GM18861 (cell line): ENCODE measurements around the gene RAB3IL1.
"Not testable (repeated sequence)": the region's sequence is repeated elsewhere in the genome, so short reads cannot be mapped to it uniquely, and the experiment has no call there.

Experiments
- ATAC-seq: cut with Tn5 transposase; IDR thresholded peaks from one replicate; pipeline ENCODE4 v1.9.1; 2021; ENCODE audit not compliant: unreplicated experiment

RAB3IL1 gene

DNA sequence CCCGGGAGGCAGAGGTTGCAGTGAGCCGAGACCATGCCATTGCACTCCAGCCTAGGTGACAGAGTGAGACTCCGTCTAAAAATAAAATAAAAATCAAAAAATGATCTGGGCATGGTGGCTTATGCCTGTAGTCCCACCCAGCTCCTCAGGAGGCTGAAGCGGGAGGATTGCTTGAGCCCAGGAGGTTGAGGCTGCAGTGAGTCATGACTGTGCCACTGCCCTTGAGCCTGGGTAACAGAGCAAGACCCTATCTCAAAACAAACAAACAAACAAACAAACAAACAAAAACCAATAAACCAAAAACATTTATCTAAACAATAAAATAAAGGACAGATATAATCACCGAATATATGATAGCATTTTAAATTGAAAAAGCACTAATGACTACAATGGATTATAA lies 36.3 kb upstream of the RAB3IL1 start:
- ATAC-seq, result not testable (repeated sequence)

DNA sequence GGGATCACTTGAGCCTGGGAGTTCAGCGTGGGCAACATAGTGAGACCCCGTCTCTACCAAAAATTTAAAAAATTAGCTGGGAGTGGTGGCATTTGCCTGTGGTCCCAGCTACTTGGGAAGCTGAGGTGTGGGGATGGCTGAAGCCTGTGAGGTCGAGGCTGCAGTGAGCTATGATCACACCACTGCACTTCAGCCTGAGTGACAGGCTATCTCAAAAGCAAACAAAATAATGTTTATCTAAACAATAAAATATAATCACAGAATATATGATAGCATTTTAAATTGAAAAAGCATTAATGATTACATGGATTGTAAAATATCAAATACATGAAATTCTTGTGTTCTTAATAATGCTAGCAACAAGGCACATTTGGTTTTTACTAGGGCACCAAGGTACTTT lies 35.5 kb upstream of the RAB3IL1 start:
- ATAC-seq, result no peak

DNA sequence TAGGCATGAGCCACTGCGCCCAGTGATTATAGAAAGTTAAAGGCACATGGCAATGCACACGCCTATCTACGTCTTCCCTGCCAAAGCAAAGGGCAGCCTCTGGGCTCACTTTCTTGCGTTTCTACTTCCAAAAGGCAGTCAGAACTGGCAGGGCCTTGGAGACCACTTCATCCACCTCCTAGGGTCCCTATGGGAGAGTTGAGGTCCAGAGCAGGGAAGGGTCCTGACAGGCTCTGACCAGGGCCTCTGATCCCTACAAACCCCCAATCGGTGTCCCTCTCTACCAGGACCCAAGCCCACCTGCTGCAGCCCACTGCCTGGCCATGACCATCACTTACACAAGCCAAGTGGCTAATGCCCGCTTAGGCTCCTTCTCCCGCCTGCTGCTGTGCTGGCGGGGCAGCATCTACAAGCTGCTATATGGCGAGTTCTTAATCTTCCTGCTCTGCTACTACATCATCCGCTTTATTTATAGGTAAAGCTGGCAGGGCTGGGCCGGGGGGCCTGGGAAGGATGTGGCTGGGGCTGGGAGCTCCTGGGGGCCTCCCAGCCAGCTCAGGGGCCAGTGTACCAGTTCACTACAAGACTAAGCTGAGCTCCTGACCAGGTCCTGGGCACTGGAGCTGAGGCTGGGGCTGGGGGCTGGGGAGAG lies 34.2 kb upstream of the RAB3IL1 start:
- ATAC-seq, result no peak

DNA sequence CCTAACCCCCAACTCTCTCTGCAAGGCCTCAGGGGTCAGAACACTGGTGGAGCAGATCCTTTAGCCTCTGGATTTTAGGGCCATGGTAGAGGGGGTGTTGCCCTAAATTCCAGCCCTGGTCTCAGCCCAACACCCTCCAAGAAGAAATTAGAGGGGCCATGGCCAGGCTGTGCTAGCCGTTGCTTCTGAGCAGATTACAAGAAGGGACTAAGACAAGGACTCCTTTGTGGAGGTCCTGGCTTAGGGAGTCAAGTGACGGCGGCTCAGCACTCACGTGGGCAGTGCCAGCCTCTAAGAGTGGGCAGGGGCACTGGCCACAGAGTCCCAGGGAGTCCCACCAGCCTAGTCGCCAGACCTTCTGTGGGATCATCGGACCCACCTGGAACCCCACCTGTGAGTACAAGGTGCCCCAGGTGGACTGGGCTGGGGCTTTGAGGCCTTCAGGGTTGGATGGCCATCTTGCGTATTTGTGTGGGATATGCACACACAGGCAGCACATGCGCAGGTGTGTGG lies 32.7 kb upstream of the RAB3IL1 start, which contains the start of gene BEST1:
Gene BEST1, plus strand, starts transcription at position 317 of the 513 bp plus-strand sequence. CDS start 1,456 bp downstream, outside the sequence.
- ATAC-seq, result no peak

DNA sequence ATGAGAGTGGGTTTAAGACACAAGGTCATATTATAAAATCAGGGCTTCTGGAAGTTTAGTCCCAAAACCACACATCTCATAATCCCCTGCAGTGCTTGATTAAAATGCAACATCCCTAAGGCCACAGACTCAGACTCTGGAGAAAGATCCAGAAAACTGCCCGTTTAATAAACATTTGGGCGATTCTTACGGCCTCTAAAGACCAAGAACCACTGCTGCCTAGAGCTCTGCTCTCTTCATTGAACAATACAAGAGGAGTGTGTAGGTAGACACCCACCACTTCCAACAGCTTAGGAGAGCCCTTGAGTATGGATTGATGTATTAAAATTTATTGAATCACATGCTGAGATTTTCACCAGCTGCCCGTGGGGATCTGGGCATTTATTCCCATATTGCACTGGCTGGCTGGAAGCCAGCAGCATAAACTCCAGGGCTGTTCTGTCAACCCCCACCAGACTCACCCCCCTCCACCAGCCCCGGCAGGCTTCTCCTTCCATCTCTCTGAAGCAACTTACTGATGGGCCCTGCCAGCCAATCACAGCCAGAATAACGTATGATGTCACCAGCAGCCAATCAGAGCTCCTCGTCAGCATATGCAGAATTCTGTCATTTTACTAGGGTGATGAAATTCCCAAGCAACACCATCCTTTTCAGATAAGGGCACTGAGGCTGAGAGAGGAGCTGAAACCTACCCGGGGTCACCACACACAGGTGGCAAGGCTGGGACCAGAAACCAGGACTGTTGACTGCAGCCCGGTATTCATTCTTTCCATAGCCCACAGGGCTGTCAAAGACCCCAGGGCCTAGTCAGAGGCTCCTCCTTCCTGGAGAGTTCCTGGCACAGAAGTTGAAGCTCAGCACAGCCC lies 32.0 kb upstream of the RAB3IL1 start:
- no peak for ATAC-seq

DNA sequence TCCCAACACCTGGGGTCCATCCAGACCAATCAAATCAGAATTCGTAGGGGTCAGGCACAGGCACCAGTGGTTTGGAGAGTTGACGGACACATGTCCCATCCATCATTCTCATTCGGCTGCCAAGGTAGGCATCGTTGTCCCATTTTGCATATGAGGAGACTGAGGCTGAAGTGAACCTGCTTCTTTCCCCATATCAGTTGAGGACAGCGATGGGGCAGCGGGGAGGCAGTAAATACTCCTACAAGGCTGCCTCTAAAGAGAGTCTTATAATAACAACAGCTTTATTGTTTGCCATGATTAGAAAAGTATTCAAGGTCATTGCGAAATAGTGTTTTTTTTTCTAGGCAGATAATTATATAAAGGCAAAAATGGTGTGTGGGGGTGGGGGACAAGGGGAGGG lies 31.1 kb upstream of the RAB3IL1 start:
- ATAC-seq, result no peak

DNA sequence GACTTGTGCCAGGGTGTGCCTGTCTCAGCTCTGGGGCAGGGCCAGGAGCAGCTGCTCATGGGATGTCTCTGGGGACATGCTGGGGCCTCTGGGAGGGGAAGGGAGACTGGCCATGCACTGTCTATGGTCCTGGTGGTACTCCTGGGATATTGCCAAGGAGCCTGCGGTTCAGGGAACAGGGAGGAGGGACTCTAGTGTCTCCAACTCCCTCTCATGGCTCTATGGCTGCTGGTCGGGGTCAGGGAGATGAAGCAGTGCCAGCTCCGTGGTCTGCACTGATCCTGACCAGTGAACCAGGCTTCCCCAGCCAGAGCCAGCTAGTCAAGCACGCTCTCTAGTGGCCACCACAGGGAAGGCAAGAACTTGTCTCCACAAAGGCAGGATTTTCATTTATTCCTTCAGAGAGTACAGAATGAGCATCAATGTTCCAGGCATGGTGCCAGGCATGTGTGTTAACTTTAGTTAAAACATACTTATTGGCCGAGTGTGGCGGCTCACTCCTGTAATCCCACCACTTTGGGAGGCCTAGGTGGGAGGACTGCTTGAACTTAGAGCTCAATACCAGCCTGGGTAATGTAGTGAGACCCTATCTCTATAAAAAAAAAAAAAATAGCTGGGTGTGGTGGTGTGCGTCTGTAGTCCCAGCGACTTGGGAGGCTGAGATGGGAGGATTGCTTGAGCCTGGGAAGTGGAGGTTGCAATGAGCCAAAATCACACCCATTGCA lies 30.3 kb upstream of the RAB3IL1 start:
- no peak for ATAC-seq

DNA sequence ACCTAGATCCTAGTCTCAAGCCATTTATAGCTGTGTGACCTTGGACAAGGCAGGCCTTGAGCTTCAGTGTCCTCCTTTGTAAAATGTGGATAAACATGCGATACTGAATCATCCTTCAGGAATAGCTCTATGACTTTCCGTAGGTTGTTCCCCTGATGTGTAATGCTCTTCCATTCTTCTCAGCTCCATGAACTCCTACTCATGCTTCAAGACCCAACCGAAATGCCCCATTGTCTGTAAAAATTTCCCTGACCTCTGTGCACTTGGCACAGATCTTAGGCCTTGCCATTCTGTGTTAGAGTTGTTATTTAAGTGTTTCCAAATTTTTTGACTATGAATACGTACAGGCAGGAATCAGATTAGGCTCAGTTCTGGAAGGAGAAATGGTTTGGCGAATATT lies 29.5 kb upstream of the RAB3IL1 start:
- no peak for ATAC-seq

DNA sequence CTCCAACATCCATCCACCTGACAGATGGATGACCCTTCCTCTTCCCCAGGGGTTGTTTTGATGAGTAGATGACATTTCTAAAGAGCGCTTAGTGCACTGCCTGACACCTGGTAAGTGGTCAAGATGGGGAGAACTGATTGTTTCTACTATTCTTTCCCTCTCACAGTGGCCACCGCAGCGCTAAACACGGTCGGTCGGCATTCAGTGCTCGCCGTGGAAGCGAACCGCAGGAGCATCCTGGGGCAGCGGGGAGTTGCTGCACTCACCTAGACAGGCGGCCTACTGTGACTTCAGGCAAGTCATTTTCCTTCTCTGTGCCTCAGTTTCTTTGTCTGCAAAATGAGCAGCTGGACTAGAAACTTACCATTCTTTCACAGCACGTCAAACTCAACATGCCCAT lies 27.8 kb upstream of the RAB3IL1 start:
- no peak for ATAC-seq

DNA sequence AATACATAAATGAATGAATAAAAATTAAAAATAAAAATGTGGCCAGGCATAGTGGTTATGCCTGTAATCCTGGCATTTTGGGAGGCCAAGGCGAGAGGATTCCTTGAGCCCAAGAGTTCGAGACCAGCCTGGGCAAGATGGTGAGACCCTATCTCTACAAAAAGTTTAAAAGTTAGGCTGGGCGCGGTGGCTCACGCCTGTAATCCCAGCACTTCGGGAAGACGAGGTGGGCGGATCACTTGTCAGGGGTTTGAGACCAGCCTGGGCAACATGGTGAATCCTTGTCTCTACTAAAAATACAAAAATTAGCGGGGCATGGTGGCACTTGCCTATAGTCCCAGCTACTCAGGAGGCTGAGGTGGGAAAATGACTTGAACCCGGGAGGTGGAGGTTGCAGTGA lies 23.1 kb upstream of the RAB3IL1 start:
- ATAC-seq, result no peak

DNA sequence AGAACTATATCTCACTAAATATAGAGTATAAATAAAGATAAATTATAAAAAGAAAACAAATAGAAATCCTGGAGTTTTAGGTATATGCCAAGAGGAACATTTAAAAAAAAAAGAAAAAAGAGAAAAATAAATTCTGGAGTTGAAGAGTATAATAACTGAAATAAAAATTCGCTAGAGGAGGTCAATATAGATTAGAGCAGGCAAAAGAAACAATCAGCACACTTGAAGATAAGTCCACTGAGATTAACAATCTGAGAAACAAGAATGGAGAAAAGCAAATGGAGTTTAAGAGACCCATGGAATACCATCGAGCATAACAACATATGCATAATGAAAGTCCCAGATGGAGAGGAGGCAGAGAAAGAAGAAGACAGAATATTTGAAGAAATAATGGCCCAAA lies 18.5 kb upstream of the RAB3IL1 start:
- no peak for ATAC-seq

DNA sequence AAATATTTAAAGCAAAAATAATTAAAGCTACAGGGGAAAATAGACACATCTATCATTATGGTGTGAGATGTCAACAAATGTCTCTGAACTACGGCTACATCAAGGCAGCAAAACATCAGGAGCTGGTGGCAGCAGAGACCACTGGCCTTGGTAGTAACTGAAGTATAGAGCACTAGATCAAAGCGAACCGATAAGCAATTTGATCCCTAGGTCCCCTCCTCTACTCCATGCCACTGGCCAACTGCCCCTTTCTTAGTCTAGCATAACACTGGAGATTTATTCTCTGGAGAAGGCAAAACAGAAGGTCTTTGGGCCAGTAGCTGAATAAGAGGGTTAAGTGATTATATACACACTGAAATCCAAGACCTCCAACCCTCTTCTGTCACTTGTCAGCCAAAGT lies 13.6 kb upstream of the RAB3IL1 start:
- no peak for ATAC-seq

DNA sequence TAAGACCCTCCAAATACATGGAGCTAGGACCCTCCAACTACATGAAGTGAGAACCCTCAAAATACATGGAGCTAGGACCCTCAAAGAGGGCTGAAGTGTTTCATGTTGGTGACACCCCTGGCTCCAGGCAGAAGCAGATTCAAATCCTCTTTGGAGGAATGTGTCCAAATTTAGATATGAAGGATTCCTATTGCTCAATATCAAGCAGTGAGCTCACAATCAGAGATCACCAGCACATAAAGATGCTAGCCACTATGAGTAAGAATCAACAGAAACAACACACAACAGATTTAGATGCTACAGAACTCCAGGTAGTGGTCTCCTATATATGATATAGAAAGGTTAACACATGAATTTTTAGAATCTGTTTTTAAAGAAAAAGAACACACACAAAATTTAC lies 11.2 kb upstream of the RAB3IL1 start:
- ATAC-seq, result no peak

DNA sequence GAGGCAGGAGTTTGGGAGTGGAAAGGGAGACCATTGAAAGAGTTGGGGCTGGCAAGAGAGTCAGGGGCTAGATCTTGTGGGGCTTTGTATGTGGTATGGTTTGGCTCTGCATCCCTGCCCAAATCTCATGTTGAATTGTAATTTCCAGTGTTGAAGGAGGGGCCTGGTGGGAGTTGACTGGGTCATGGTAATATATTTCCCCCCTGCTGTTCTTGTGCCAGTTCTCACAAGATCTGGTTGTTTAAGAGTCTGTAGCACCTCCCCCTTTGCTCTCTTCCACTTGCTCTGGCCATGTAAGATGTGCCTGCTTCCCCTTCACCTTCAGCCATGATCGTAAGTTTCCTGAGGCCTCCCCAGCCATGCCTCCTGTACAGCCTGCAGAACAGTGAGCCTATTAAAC lies 10.1 kb upstream of the RAB3IL1 start:
- ATAC-seq, result no peak

DNA sequence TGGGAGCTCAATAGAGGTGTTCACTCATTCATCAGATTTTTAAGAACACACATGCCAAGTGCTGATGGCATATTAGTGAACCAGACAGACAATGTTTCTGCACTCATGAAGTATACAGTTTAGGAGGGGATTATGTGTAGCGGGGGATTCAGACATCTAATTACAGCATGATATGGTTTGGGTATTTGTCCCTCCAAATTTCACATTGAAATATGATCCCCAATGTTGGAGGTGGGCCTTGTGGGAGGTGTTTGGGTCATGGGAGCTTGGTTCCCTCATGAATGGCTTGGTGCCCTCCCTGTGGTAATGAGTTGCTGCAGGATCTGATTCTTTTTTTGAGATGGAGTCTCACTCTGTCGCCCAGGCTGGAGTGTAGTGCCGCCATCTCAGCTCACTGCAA lies 8.9 kb upstream of the RAB3IL1 start:
- no peak for ATAC-seq

DNA sequence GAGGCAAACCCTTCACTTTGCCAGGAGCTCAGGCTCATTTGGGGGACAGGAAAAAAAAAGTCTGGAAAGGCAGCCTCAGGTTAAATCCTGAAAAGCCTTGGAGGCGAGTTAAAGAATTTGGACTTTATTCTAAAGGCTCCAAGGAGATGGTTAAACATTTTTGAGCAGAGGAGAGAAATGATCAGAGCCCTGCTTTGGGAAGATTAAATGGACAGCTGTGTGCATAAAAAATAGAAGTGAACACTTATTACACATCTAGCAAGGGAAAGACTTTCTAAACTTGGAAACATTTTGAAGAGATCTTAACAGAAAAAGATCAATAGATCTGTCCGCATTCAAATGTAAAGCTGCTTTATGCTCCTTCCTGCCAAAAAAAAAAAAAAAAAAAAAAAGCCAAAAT lies 8.4 kb upstream of the RAB3IL1 start:
- no peak for ATAC-seq

DNA sequence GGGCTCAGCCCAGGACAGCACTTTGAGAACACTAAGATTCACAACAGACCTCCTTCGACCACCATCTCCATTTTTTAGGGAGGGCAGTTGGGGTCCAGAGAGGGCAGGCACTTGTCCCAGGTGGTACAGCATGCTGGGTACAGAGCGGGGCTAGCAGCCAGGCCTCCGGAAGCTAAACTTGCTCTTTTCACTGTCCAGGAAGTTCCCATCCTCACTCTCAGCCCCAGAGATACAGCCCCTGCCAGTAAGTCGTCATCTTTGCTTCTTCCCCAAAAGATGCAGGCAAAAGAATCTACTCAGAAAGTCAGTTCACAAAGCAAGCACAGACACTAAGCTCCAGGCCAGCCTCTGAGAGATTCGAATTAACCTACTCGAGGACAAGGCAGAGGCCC lies 6.7 kb upstream of the RAB3IL1 start:
- ATAC-seq, result no peak

DNA sequence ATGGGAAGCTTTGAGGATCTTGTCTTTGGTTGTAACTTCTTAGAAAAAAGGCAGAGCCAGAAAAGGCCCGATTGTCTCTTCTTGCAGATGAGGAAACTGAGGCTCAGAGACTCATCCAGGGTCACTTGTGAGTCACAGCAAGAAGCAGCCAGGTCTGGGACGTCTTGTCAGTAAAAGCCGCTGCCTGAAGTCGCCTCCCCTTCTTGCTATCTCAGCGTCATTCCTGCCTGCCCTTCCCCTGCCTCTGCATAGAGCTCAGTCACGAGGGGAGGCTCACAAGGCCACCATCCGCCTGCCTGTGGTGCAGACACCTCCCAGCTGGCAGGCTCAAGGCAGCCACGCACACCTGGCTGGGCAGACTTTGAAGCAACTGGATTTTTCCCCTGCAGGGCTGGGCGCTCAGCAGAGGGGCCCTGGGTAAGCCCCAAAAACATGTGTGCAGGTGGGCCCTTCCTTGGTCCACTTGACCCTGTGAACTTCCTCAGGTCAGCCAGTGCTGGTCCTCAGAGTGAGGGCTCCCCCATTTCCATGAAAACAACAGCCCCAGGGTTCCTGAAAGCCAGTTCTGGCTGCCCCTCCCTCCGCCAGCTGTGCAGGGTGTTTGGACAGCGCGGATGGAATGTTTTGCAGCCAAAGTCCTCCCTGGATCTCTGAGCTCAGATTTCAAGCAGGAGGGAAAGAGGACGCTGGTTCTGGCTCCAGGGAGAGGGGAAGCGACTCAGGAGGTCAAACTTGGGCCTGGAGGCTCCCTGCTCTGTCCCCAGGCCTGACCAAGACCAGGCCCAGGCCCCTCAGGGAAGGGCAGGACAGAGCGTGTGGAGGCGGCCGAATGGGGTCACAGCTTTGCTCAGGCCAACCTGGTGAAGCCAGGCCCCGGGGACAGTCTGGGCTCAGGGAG lies 6.0 kb upstream of the RAB3IL1 start:
- ATAC-seq, result no peak

DNA sequence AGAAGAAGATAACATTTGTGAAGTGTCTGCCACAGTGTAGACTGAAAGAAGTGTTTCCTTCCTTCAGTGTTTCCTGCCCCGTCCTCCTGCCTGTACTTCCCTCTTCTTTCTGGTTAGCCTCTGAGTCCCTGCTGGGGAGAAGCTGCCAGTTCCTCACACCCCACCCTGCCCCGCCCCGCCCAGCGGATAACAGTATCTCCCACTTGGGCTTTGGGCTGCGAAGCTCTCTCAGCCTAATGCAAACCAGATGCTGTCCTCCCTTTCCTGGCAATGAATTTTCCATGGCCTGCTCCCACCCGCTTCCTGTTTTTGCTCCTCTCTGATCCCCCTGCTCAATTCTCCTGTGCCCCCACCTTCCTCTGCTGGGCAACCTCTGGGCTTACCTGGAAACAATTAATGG lies 5.2 kb upstream of the RAB3IL1 start:
- ATAC-seq, result no peak

DNA sequence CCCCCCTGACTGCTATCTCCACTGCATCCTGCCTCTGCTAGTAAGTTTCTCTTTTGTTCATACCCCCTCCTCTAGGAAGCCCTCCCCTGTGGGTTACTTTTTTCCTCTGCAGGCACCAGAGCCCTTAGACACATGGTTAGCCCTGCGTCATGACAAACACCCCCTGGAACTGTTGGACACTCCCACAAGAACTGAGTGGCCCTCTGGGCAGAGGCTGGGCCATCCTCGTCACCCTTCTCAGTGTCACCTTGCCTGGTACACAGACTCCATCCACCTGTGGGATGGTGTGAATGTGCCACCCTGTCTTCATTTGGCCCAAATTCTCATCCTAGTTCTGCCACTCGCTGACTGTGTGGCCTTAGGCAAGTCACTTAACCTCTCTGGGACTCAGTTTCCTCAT lies 4.1 kb upstream of the RAB3IL1 start:
- ATAC-seq, result no peak
